GM18951 (cell line): ENCODE results near the gene ARHGAP27.

Experiments used
- POLR2A ChIP-seq: IDR thresholded peaks from 4 replicates; pipeline ENCODE4 v1.6.1; 2011; ENCODE audit warnings: mild to moderate bottlenecking; ENCODE audit not compliant: insufficient read length, insufficient read depth; ENCODE audit errors: extremely low read depth
- in situ Hi-C: fragments of 300-500 bp; cut with MboI; formaldehyde crosslinking; loops from one replicate; pipeline ENCODE4 v1.12.0; 2022; ENCODE audit warnings: low sequenced_read_pairs, mixed read lengths, inconsistent platforms; ENCODE audit not compliant: unreplicated experiment

The ARHGAP27 gene

DNA sequence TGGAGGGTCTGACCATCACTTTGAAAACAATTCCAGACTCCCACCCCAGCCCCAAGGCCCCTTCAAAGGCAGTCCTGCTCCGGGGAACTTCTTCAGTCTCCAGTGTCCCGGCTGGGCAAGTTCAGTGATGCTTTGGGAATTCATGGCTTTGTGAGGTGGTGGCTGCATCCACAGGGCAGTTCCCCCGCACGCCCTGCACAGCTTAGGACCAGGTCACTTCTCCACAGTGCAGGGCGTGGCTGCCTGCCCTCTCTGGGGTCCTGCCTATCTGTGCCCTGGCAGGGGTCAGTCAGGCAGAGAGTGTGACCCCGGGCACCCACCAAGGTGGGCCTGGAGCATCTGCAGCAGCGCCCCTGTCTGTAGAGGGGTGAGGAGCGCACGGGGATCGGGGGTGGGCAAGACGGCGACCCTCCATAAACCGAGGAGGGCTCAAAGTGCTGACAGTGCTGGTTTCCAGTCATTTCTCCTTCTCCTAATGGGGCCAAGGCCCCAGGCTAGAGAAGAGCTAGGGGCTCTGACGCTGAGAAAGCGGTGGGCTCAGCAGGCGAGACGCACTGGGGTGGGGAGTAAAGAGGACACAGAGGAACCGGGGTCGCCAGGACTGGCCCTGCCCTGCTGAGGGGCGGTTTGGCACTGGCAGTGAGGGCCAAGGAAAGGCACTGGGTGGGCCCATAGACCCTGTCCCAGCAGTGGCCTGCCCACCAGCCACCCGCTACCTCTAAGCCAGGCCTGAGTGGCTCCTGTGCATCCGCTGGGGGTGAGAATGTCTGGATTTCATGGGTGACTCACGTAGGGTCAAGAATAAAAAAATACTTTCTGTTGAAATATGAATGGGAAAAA is 4.2 kb upstream of the ARHGAP27 start:
- no peak for TF ChIP-seq POLR2A
- in situ Hi-C loops = loop anchor here (10.0 kb wide), 1 partner anchor 148 kb away; no protein-coding TSS in a partner anchor

GRCh38 chr17:45436161-45436560 is 3.5 kb upstream of the ARHGAP27 start:
- no peak for TF ChIP-seq POLR2A
- in situ Hi-C loops = loop anchor here (10.0 kb wide), 1 partner anchor 149 kb away; no protein-coding TSS in a partner anchor

DNA sequence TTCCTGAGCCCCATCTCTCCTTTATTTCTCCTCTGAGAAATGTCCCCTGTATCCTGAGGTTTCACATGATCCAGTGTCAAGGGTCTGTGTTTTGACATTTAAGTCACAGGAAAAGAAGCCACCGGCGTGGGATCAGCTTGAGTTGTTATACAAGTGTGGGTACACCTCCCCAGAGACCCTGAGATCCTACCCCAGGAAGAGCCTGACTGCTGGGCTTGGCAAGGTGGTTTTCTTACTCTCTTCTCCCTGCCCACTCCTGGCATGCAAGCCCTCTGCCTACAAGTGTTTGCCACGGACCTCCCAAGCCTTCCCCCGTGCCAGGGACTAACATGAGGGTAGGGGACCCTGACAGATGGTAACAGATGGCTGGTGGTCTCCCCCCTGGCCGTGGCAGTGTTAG is 2.8 kb upstream of the ARHGAP27 start:
- in situ Hi-C loops = loop anchor here (10.0 kb wide), 1 partner anchor 149 kb away; no protein-coding TSS in a partner anchor
- TF ChIP-seq POLR2A = no peak

- in situ Hi-C loops = loop anchor here (10.0 kb wide), 1 partner anchor 152 kb away; no protein-coding TSS in a partner anchor
- no peak for TF ChIP-seq POLR2A
Observed at GRCh38 chr17:45433159-45433535, 477 bp upstream of the ARHGAP27 start.

- in situ Hi-C loops = loop anchor here (10.0 kb wide), 1 partner anchor 153 kb away; no protein-coding TSS in a partner anchor
- TF ChIP-seq POLR2A = peak; percentile 62
Observed at GRCh38 chr17:45431531-45432404, 902 bp downstream of the ARHGAP27 start.

GRCh38 chr17:45430738-45431530 is 1.7 kb downstream of the ARHGAP27 start:
- in situ Hi-C loops = loop anchor here (10.0 kb wide), 1 partner anchor 154 kb away; no protein-coding TSS in a partner anchor
- TF ChIP-seq POLR2A = no peak

- TF ChIP-seq POLR2A = no peak
- in situ Hi-C loops = loop anchor here (10.0 kb wide), 1 partner anchor 155 kb away; no protein-coding TSS in a partner anchor
Observed at GRCh38 chr17:45430006-45430737, 2.5 kb downstream of the ARHGAP27 start.

DNA sequence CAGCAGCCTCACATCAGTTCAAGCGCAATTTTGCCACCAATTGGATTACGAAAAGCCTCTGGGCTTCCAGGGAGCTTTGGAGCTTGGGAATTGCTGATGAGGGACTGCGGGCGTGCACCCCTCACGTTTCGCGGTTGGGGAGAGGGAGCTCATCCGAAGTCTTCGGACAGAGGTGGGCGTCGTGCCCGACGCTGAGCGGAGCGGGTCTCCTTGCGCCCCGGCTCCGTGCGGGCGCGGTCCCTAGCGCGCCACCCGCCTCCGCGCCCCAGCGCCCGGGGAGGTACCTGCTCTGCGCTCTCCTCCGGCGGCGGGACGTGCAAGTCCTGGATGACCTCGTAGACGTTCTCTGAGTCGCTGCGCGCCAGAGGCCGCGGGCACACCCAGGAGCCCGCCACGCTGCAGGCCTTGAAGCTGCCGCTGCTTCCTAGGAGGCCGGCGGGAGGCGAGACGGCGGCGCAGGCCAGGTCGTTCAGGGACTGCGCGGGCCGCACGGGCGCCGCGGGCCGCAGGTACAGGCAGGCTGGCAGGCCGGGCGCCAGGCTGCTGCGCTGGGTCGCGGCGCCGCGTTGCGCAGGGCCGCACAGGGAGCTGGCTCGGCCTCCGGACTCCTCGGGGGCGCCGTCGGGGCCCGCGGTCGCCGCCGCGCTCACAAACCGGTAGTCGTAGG is 3.2 kb downstream of the ARHGAP27 start:
- in situ Hi-C loops = loop anchor here (10.0 kb wide), 1 partner anchor 155 kb away; no protein-coding TSS in a partner anchor
- TF ChIP-seq POLR2A = no peak

DNA sequence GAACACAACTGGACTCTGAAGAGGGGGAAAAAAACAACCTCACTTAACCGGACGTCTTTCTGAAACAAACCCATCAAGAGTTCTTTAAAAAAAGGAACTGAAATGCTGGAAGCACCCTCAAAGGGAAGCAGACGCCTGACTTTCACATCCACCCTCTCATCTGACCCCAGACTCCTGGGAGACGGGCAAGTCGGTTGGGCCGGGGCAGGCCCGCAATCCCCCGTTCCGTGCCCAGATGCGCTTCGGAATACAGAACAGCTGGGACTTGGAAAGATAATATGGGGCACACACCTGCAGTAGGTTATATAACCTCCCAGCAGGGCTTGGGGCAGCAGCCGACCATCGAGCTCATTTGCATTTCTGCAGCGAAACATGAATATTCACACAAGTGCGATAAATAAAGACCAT is 3.7 kb downstream of the ARHGAP27 start:
- TF ChIP-seq POLR2A = no peak
- in situ Hi-C loops = no loop called here

DNA sequence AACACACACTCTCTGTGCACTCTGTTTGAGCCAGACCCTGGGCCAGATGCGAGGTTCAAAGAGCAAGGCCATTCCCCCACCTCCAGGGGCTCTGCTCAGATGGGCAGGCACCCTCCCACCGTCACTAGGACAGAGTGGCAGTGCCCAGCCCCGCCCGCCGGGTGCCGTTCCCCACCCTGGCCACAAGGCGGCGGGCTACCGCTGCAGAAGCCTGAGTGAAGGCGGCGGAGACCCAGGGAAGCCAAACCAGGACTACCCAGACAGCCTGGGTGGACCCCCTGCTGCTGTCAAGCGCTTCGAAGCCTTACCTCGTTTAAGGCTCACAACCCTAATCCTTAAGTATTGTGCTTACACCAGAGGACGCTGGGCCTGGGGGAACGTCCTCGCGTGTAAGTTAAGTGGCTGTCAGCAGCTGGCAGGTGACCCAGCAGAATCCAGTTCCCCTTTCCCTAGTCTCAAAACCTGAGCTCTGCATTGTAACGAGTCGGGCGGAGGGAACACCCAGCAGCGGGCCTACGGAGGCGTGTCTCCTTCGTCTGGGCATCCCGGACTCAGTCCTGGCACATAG is 4.5 kb downstream of the ARHGAP27 start:
- no peak for TF ChIP-seq POLR2A
- in situ Hi-C loops = no loop called here

- no peak for TF ChIP-seq POLR2A
- in situ Hi-C loops = no loop called here
Observed at GRCh38 chr17:45427181-45427835, 5.4 kb downstream of the ARHGAP27 start.
